Heart left ventricle (tissue), 16 donors: Measurements from ENCODE around the gene CTNNA3. TPM values are rescaled to one million over a fixed set of nuclear protein-coding genes. Genes with fewer than 3 reads are reported as not detected.

Experiments
- ATAC-seq, 4 donors: fragments of 200-7000 bp; cut with Tn5 transposase; one replicate each; pipeline ENCODE4 v1.9.1; 2020 to 2022; ENCODE audit warnings: moderate library complexity in 4 of 4, mild to moderate bottlenecking in 3 of 4, moderate number of reproducible peaks in 1 of 4
- DNase-seq, 5 donors: peaks; one replicate each; pipeline ENCODE4 v3.0.0-alpha.2; 2020
- H3K27ac ChIP-seq, 12 donors: fragments of 200-600 bp; sonication (generic) in 4 of 12; one replicate each; pipeline versions ENCODE4 v1.5.0 to v1.8.0; 2016 to 2022; ENCODE audit warnings: mild to moderate bottlenecking in 2 of 12
- H3K27me3 ChIP-seq, 9 donors: fragments of 200-600 bp; sonication (generic) in 2 of 9; one replicate each; pipeline versions ENCODE4 v1.5.1 to v1.8.0; 2016 to 2022; ENCODE audit warnings: mild to moderate bottlenecking in 3 of 9
- H3K36me3 ChIP-seq, 9 donors: fragments of 200-600 bp; sonication (generic) in 2 of 9; one replicate each; pipeline versions ENCODE4 v1.5.0 to v1.8.0; 2018 to 2022; ENCODE audit warnings: mild to moderate bottlenecking in 2 of 9
- H3K4me1 ChIP-seq, 12 donors: fragments of 200-600 bp; sonication (generic) in 4 of 12; one replicate each; pipeline versions ENCODE4 v1.5.0 to v1.8.0; 2016 to 2022; ENCODE audit warnings: mild to moderate bottlenecking in 3 of 12
- H3K4me3 ChIP-seq, 12 donors: fragments of 200-600 bp; sonication (generic) in 4 of 12; one replicate each; pipeline versions ENCODE4 v1.5.0 to v1.8.0; 2017 to 2022; ENCODE audit warnings: mild to moderate bottlenecking in 9 of 12, moderate library complexity in 4 of 12
- H3K9me3 ChIP-seq, 12 donors: fragments of 200-600 bp; sonication (generic) in 4 of 12; one replicate each; pipeline versions ENCODE4 v1.5.0 to v1.8.0; 2016 to 2022; ENCODE audit warnings: mild to moderate bottlenecking in 1 of 12
- POLR2A ChIP-seq, 2 donors: fragments of 450-650 bp; IDR thresholded peaks; one replicate each; pipeline ENCODE4 v1.6.1; 2017; ENCODE audit warnings: antibody characterized with exemption in 2 of 2, mild to moderate bottlenecking in 2 of 2, moderate library complexity in 2 of 2
- WGBS, 4 donors: extraction: QIAGEN DNeasy Blood & Tissue Kit in 2 of 4; methylation state at CpG; one replicate each; pipeline versions ENCODE4 v1.1.5 to v1.1.7; 2013 to 2018; 5-methylcytosine and 5-hydroxymethylcytosine counted together
- intact Hi-C, 10 donors: fragments of 100-400 bp; cut with DNase I; formaldehyde crosslinking; loops; one replicate each; pipeline versions ENCODE4 v1.11.1 to v1.14.2; 2022
- polyA plus RNA-seq, 2 donors: library from polyadenylated mRNA; stranded (reverse); fragments of 200-250 nt; gene quantifications; one replicate each; pipeline ENCODE4 v1.2.3, GENCODE V29; 2013
- total RNA-seq, 9 donors: library from RNA; depleted of rRNA in 2 of 9; stranded (reverse); fragments of >200 nt in 2 of 9; fragmentation: NEBNext Ultra II Directional in 3 of 9; extraction: Animal tissue kit (Norgen Biotek cat#: 25700) in 3 of 9; gene quantifications; one replicate each; pipeline versions ENCODE4 v1.1.0 to v1.2.4, GENCODE V29; 2016 to 2023
- TF ChIP-seq, protein P1 (sequence below), 12 donors: fragments of 200-600 bp; sonication (generic) in 4 of 12; IDR thresholded peaks; one replicate each; pipeline versions ENCODE4 v1.5.0 to v1.8.0; 2018 to 2022; ENCODE audit warnings: antibody characterized with exemption in 12 of 12, mild to moderate bottlenecking in 5 of 12
- donor health status: ischemic (EF 13 %, LVEDD 7.1; RV severe dilation, severe dysfunction).
- donor health status: healthy with polysubstance abuse.
- donor health status: DM: no; HTN: yes; CAD: no.
- donor health status: DM: no; HTN: no; CAD: no.
- donor health status: ischemic (EF 25% LVEDD 6.9; RV normal size, moderate dysfunction).
- donor health status: ischemic (EF 25% LVEDD 5.7; RV mildly dilated, moderate dysfunction).
- donor health status: healthy.
- donor health status: DM: yes; HTN: yes; CAD: no.
- donor health status: ischemic (EF 35%, LVEDD 5.7; RV mildly dilated, moderate dysfunction).
- donor health status: nonischemic (EF 11% LVEDD 7.7; RV severe dilation, severe dysfunction).
- donor health status: DM: yes; HTN: yes; CAD: no.
- donor health status: PGD.
- donor health status: ischemic (EF 29% LVEDD 5.4; RV normal size, mild dysfunction).
- donor health status: nonischemic (EF 23%, LVEDD 6.1; RV moderate dilation, normal function).

The CTNNA3 gene
- total and polyA plus RNA-seq, 11 donors: 4.8 to 200 (median 99.0) TPM

DNA sequence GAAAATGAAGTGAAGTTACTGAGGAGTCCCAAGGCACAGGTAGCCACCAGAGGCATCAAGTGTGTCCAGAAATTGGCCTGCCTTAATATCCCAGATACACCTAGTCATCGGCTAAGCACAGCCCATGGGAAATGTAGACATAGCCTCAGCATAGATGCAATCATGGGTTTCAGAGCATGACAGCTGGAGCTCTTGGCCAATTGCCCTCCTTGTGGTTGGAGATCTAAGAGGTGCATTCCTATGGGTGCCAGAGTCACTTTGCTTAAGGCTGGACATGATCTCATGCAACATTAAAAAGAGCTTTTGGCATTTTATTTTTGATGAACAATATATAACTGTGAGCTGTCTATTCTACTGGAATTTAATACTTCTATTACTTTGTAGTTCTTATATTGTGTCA is 1528.2 kb downstream of the CTNNA3 start:
- WGBS, 4 donors: 67 to 95% (median 80%) methylated on average over 1 of the region's 1 CpG
- DNase-seq: no peak
- no peak for ATAC-seq
- Histone ChIP-seq H3K4me3 (no peak overlapping the region), H3K4me1 (no peaks in the 10 kb centered on the region), H3K9me3 (peaks cover 0 to 3% (median 0%) of the 10 kb centered on the region in 12 donors), H3K27me3 (no peaks in the 10 kb centered on the region), H3K36me3 (no peaks in the 10 kb centered on the region), H3K27ac (no peak overlapping the region)
- no peak for TF ChIP-seq POLR2A (IDR thresholded peaks at IDR 0.05)
- TF ChIP-seq, protein P1, sequence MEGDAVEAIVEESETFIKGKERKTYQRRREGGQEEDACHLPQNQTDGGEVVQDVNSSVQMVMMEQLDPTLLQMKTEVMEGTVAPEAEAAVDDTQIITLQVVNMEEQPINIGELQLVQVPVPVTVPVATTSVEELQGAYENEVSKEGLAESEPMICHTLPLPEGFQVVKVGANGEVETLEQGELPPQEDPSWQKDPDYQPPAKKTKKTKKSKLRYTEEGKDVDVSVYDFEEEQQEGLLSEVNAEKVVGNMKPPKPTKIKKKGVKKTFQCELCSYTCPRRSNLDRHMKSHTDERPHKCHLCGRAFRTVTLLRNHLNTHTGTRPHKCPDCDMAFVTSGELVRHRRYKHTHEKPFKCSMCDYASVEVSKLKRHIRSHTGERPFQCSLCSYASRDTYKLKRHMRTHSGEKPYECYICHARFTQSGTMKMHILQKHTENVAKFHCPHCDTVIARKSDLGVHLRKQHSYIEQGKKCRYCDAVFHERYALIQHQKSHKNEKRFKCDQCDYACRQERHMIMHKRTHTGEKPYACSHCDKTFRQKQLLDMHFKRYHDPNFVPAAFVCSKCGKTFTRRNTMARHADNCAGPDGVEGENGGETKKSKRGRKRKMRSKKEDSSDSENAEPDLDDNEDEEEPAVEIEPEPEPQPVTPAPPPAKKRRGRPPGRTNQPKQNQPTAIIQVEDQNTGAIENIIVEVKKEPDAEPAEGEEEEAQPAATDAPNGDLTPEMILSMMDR (IDR thresholded peaks at IDR 0.05): no peak
- intact Hi-C loops: no loop called here

DNA sequence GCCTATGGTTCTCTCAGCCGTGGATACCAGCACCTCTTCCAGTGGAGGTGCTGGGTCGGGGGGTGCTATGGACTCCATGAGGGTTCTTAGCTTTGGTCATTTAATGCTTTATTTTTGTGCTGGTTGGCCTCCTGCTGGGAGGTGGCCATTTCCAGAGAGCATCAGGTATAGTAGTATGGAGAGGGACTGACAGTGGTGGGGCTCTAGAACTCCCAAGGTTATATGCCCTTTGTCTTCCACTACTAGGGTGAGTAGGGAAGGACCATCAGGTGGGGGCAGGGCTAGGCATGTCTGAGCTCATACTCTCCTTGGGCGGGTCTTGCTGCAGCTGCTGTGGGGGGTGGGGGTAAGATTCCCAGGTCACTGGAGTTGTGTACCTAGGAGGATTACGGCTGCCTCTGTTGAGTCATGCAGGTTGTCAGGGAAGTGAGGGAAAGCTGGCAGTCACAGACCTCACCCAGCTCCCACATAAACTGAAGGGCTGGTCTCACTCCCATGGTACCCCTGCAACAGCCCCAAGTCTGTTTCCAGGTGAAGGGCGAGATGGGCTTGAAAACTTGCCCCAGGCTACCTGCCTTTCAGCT is 1533.3 kb downstream of the CTNNA3 start:
- Histone ChIP-seq H3K9me3 (peaks cover 0 to 3% (median 0%) of the 10 kb centered on the region in 12 donors), H3K4me3 (no peak overlapping the region), H3K27me3 (no peaks in the 10 kb centered on the region), H3K4me1 (no peaks in the 10 kb centered on the region), H3K36me3 (no peaks in the 10 kb centered on the region), H3K27ac (no peak overlapping the region)
- intact Hi-C loops: no loop called here
- no peak for ATAC-seq
- WGBS, 4 donors: 84 to 89% (median 86%) methylated on average over 5 of the region's 5 CpGs
- no peak for DNase-seq
- no peak for TF ChIP-seq POLR2A (IDR thresholded peaks at IDR 0.05)
- TF ChIP-seq, protein P1 (IDR thresholded peaks at IDR 0.05): no peak

DNA sequence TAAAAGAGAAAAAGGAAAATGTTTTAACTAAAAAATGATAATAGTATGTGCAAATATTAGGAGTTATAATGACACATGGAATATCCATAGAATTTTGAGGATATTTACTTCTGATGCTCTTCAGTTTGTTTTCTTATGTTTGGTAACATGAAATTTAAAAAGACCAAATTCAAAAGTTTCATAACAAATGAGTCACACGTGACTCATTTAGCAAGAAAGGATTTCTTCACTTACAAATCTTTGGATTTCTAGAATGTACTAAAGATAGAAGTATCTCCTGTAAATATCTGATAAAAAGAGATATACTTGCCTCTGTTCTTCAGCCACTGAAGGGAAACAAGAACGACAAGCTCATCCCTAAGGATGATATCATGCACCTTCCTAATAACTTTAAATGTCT is 1544.6 kb downstream of the CTNNA3 start:
- intact Hi-C loops: no loop called here
- Histone ChIP-seq H3K36me3 (no peaks in the 10 kb centered on the region), H3K27ac (no peak overlapping the region), H3K9me3 (no peaks in the 10 kb centered on the region), H3K4me1 (no peaks in the 10 kb centered on the region), H3K27me3 (no peaks in the 10 kb centered on the region), H3K4me3 (no peak overlapping the region)
- WGBS, 4 donors: 48 to 66% (median 56%) methylated on average over 2 of the region's 2 CpGs
- DNase-seq (no peak), ATAC-seq (no peak)
- TF ChIP-seq POLR2A (IDR thresholded peaks at IDR 0.05): no peak
- TF ChIP-seq, protein P1 (IDR thresholded peaks at IDR 0.05): no peak

DNA sequence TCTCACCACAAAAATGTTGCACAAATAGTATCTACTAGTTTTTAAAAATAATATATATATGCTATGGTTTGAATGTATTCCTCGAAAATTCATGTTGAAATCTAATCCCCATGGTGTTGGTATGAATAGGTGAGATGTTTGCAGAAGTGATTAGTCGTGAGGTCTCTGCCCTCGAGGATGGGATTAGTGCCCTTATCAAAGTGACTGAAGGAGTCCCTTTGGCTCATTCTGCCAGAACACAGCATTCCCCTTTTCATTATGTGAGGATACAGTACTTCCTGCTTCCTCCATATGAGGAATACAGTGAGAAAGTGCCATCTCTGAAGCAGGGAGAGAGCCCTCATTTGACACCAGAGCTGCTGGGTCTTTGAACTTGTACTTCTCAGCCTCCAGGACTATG is 1547.7 kb downstream of the CTNNA3 start:
- no peak for DNase-seq
- H3K4me3 ChIP-seq: no peak overlapping the region
- no peaks in the 10 kb centered on the region for H3K4me1 ChIP-seq
- no peak for ATAC-seq
- H3K27me3 ChIP-seq: no peaks in the 10 kb centered on the region
- H3K9me3 ChIP-seq: no peaks in the 10 kb centered on the region
- TF ChIP-seq POLR2A (IDR thresholded peaks at IDR 0.05): no peak
- TF ChIP-seq, protein P1 (IDR thresholded peaks at IDR 0.05): no peak
- WGBS, 4 donors: 60 to 73% (median 66%) methylated on average over 3 of the region's 3 CpGs
- H3K27ac ChIP-seq: no peak overlapping the region
- intact Hi-C loops: no loop called here
- no peaks in the 10 kb centered on the region for H3K36me3 ChIP-seq
